Stimulated activated CD8-positive, alpha-beta memory T cell treated with anti-CD3 and anti-CD28 coated beads, Interleukin-12 subunit alpha, Interleukin-12 subunit beta, amount 100 ng/mL, for 24 hours (primary cell): Measurements from ENCODE around the gene SETD3.

Source experiments
- DNase-seq: peaks from one replicate; pipeline ENCODE4 v3.0.0-alpha.2; 2020; ENCODE audit errors: extremely low read depth

Gene SETD3

DNA sequence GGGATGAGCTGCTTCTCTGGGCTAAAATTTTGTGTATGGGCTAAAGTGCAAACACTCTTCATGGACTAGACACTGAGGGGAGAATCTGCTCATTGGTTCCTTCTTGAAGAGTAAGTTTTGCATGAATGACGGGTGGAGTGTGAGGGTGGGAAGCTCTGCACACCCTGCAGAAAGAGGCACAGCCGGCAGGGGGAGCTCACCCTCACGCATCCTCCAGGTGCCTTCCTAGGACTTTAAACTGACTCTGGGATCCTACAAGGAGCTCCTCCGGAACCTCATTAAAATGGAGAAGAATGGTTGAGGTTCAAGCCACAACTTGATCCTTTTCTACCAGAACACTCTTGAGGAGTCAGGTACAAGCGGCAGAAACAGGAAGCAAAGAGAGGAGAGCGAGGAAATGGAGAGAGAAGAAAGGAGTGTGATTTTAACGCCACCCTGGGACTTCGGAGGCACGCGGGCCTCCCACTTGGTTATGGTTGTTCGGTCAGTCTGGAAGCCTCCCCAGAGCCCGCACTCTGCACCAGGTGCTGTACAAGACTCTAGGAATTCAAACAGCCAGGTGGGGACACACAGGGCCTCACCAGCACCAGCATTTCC, 87.5 kb downstream of the SETD3 start:
- DNase-seq: no peak

DNA sequence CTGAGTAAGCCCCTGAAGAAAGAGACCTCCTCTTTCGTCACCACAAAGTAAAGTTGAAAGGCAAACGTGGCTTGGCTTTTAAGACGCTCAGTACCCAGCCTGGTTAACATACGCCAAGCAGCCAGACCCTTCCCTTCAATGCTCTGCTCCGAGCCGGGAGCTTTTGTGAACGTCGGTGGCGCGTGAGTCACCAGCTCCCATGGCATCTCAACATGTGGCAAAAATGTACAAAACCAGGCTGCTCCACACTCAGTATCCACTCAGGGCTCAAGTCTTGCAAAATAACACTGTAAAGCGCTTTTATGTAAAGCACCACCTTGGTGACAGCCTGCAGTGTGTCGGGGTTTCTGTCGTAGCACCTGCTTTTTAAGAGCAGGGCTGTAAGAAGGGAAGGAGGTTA, 89.0 kb downstream of the SETD3 start:
- DNase-seq: no peak

DNA sequence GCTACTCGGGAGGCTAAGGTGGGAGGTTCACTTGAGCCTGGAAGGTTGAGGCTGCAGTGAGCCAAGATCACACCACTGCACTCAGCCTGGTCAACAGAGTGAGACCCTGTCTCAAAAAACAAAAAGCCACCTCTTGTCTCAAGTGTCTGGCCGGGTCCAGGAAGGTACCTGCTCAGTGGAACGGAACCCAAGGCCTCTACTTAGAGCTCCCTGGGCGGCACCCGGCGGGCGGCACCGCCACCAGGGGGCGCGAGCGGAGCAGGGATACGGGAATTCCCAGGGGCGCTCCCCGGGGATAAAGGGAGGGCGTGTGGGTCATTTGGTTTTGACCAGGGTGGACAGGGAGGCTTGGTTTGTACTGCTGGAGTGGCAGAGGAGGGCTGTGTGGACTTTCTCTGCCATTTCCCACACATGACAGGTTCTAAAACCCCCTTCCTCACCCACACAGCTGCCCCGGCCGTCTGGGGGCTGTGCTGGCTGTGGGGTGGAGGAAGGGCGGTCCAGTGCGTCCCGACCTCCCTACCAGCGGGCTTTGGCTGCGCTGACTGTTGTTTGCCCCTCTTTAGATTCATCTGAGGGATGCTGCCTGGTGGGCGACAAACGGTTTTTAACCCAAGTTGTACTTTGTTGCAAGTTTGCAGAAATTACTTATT, 91.4 kb downstream of the SETD3 start:
- DNase-seq: no peak

DNA sequence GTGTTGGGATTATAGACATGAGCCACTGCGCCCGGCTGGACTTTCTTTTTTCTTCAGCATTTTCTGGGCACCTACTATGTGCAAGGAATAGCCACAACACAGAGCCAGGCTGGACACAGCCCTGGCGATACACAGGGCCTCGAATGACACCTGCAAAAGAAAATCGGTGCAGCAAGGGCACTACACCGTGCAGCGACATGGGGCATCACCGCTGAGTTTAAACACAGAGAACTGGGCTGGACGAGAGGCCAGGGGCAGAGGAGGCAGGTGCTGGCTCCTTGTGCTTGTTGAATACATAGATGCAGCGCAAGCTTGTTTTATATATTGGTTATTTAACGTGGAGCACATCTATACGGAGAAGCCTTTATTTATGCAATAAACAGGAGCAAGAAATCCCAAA, 92.4 kb downstream of the SETD3 start:
- no peak for DNase-seq

DNA sequence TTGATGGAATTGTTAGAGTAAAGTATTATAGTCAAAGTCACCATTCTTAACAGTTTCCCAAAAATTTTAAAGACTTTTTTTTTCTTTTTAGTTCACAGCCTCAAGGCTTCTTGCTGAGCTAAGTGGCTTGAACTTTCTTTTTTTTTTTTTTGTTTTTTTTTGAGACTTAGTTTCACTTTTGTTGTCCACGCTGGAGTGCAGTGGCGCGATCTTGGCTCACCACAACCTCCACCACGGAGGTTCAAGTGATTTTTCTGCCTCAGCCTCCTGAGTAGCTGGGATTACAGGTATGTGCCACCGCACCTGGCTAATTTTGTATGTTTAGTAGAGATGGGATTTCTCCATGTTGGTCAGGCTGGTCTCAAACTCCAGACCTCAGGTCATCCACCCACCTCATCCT, 92.8 kb downstream of the SETD3 start:
- DNase-seq: no peak

DNA sequence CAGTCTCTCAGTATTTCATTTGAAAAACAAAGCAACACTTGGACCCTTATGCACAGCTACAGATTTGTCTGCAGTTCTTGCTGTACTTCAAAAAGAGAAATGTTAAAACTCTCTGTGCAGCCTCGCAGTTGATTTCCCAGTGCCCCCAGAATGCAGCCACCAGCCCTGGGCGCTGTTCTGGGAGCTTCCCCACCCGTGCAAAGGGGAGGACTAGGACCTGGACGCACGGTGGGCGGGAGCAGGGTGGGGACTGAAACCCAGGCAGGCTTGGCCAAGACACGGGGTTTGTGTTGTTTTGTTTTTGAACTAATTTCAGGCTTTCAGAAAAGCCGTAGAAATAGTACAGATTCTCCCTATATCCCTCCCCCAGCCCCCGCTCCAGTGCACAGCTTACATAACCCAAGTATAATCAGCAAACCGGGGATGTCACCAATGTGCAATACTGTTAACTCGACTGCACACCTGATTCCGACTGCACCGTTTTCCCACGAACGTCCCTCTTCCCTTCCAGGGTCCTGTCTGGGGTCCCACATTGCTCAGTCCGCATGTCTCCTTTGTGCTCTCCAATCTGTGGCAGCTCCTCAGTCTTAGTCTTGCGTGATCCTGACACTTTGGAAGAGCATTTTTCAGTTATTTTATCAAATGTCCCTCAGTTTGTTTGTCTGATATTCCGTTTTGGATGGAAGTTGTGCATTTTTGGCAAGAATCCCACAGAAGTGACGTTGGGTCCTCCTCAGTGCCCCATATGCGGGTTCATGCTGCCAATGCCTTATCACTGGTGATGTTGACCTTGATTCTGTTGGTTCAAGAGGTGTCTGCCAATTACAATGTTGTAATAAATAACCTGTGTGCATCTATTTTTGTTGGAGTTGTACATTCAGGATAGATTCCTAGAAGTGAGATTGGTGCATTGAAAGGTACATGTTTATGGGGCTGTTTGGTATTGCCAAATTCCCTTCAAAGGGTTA, 95.9 kb downstream of the SETD3 start:
- no peak for DNase-seq

DNA sequence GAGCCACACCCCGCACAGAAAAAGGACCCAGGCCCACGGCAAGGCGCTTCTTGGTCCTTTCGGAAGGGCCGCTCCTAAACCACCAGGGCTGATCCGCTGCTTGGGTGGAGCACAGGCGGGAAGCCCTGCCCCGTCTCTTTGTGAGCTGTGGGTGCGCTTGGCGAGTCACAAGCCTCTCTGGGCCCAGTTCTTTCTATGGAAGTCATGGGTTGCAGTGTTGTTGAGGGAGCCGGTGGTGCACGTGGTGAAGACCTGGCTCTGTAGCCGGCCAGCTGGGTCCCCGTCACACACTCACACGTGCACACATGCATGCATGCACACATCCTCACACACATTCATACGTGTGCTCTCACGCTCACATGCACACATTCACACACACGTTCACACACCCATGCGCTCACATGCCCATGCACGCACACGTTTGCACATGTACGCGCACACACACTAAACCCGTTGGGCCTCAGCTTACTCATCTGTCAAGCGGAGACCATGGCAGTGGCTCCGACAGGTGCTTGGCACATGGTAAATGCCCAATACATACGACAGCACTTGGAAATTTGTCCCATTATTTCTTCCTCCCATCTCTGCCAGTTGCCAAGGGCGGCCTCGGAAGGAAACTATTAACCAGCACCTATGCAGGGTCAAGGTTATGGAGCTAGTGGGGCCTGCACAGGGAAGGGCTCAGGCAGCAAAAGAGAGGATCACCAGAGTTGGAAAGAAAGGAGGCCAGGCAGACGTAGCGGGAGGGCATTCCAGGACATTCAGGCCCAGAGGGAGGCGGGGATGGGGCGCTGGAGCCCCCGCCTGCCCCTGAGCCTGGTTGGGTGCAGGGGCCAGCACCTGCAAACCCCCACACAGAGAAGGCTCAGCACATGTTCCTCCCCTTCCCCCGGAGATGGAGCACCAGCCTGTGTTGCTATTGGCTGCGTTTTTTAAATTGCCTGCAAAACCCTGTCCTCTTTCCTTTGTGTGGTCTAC, 96.9 kb downstream of the SETD3 start:
- no peak for DNase-seq

DNA sequence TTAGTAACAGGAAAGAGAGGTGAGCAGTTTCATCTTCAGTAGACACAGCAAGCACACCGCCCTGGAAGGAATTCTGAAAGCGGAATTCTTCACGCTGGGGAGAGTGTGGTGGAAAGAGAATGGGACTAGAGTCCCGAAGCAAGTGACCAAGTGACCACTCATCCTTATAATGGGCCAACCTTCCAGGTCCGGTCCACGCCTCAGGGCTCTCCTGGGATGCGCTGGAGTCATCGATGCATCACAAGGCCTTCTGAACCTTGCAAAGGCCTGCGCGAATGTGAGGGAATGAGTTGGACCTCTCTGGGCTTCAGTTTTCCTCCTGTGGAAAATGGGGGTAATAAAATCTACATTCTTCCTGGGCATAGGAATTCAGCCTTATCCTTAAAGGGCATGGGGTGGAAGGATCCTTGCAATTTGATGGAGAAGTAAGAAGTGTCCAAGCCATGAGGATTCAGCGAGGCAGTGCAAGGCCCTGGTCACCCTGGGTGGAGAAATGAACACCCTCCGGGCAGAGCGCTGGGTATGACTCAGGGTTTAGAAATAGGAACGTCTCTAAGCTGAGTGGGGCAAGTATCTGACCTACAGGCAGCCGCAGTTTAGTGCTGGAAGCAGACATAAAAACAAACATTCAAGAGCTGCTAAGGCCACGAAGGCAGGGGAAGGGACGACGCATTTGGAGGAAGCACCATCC, 97.7 kb downstream of the SETD3 start:
- DNase-seq: no peak

DNA sequence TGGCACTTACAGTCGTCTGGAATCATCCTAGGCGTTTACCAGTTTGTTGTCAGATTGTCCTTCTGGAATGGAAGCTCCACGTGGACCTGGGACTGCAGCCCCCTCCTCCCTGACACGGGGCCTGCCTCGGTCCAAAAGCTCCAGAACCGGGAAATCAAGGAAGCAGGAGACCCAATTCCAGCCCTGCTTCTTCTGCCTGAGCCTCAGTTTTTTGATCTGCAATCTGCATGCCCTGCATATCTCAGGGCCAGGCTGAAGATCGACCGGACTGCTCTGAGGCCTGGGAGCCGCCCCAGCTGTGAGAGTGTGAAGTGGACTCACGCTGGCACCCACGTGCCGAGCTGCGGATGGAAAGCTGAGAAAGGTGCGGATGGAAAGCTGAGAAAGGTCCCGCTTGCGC, 98.6 kb downstream of the SETD3 start:
- no peak for DNase-seq

DNA sequence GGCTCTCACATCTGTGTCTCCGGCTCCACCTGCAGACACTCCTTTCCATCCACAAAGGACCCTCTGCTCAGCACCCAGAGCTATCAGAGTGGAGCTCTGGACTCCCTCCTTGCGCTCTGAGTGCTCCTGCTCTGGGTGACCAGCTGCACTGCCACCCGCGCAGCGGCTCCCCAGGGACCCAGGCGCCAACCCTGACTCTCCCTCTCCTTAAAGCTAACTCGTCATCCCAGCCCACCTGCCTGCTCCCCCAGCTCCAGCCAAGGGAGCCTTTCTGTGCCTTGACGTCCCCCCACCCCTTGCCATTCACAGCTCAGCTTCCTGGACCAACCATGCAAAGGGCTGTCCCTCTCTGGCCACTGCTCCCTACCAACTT, 99.0 kb downstream of the SETD3 start:
- DNase-seq: no peak

DNA sequence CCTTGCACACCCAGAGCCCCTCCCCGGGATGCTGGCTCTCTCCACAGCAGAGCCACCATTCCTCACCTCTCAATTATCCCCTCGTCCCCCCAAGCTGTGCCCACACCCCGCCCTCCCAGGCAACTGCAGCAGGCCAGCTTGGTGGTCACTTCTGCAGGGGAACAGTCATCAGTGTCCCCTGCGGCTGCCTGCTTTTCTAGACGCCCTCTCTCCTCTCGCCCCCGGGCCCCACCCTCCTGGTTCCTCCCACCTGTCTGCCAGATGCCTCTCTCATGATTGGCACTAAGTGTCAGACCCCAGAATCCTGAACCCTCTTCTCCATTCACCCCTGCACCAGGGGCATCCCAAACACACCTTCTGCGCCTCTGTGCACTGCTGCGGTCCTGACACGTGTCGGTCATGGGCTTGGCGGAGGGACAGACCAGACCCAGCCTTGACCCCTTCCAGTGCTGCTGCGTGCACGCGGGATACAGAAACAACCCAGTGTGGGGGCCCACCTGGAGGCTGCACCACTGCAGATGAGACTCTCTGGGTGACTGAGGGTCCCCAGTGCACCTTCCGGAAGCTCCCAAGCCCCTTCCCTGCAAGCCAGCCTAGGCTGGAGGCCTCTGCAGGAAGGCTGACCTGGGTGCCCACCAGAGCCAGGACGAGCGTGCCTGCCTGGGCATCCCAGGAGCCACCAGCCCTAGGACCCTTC, 99.5 kb downstream of the SETD3 start:
- no peak for DNase-seq

DNA sequence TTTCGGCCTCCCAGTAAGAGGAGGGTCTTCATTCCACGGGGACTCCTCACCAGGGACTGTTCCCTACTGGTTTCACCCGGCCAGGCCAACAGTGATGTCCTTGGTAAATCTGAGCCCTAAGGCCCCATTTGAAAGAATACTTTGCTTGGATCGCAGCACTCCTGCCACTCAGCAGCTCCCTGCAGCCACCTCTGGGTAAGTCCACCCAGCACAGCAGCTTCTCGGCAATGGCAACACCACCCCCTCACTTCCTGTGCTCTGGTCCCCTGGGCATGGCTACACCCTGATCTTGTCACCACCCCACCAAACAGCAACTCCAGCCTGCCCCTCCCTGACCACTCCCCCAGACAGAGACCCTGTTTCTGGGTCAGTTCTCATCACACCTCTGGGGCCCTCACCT, 100.3 kb downstream of the SETD3 start:
- no peak for DNase-seq

DNA sequence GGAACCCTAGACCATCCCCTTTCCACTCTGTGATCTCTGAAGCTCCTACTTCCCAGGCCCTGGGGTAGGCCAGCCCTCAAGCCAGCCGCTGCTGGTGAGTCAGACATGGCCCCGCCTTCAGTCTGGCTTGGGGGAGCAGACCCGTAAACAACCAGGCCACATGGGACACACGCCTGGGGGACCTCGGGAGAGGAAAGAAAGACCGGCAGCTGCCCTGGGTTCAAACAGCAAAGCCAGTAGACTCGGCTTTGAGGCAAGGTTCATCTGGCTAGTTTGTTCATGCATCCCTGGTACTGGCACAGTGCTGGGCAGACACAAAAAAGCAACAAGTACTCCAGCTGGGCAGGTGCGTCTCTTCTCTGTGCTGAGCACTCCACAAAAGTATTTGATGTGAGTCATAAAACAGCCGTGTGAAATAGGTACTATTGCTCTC, 101.9 kb downstream of the SETD3 start:
- no peak for DNase-seq

DNA sequence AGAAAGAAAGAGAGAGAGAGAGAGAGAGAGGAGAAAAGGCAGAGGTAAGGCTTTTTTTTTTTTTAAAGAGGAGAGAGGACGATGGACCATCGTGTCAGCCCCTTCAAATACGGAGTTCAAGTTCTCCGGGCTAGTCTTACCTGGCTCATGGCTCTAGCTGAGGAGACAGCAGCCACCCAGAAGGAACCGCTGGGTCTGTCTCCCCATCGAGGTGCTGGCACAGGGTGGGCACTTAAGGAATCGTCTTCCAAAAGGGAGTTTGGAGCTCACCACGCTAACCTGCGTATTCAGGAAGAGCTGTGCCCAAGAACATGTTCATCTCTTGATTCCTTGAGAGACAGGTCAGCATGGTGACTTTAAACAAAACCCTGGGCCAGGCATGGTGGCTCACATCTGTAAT, 102.7 kb downstream of the SETD3 start:
- DNase-seq: no peak

DNA sequence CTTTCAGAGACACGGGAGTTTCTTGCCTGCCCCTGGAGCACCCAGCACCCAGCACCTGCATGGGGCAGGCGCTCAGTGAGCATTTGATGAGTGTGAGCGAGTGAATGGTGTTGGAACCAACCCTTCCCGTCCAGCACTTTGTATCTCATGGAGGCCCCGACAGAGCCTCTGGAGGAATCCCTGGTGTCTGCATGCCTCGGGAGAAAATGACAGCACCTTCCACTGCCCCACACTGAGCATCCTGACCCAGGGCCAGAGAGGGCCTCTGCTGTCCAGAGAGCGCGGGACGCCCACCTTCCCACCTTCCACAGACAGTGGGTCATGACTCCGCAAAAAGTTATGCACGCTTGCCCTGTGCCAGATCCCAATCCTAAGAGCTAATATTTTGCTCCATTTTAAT, 105.7 kb downstream of the SETD3 start:
- no peak for DNase-seq

DNA sequence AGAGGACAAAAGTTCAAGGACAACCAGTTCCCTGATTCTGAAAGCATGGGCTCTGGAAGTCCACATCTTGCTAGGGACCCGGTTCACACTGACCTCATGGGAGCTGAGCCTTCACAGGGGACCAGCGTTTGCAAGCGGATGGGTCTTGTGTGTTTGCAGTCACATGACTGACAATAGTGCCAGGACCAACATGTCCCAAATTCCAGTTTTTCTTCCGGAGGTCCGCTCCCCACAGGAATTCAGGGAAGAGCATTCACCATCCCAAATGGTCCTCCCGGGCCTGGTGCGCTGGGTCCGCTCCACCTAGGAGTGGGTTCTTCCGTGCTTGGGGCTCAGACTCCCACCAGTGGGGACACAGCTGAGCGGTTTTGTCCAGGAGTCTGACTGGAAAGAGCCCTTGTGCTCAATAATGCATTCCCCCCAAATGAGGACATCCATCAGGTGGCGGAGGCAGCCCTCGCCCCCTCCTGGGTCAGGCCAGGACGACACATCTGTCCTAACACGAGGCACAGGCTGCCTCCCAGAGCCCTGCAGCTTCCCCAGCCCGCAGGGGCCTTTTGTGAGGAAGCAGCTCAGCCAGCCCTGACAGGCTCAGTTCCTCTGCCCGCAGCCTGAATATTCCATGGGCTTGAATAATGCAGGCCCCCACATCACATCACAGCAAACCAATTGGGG, 116.9 kb downstream of the SETD3 start:
- DNase-seq: no peak

DNA sequence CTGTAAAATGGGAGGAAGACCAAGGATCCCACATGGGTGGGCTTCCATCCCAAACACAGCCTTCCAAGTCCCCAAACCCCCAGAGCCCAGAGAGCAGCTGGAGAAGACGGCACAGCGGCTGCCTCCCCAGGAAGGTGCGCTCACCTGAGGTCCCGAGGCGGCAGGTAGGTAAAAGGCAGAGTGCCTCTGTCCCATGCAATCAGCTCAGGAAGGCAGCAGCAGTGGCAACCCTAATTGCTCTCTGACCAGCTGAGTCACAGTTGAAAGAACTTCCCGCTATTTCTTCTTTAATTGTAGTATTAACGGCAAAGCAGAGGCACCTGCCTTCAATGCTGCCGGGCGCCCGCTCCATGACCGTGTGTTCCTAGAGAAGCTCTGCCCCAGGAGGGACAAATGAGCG, 117.6 kb downstream of the SETD3 start:
- no peak for DNase-seq

DNA sequence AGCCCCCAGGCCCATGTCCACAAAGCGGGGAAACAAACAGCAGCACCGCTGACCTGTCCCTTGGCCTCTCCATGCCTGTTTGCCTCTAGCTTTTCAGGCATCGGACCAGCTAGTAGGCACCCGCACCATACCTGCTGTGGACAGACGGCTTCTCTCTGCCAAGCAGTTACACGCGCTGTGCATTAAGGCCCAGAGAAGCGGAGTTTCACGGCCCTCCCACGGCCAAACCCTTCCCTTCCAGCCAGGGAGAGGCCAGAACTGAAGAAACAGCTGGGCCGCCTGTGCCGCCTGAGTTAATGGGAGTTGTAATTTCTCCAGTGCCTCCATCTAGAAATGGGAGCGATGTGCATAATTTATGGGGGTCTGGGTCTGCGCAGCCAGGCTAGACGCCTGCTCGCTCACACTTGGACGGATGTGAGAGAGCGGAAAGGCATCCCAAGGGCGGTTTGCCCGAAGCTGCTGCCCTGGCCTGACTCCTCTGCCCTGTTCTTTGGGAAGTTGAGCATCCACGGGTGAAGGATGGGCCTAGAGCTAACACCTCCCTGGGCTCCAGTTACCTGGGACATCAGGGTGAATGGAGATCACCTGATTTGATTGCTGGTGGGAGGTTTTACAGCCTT, 119.0 kb downstream of the SETD3 start:
- no peak for DNase-seq

DNA sequence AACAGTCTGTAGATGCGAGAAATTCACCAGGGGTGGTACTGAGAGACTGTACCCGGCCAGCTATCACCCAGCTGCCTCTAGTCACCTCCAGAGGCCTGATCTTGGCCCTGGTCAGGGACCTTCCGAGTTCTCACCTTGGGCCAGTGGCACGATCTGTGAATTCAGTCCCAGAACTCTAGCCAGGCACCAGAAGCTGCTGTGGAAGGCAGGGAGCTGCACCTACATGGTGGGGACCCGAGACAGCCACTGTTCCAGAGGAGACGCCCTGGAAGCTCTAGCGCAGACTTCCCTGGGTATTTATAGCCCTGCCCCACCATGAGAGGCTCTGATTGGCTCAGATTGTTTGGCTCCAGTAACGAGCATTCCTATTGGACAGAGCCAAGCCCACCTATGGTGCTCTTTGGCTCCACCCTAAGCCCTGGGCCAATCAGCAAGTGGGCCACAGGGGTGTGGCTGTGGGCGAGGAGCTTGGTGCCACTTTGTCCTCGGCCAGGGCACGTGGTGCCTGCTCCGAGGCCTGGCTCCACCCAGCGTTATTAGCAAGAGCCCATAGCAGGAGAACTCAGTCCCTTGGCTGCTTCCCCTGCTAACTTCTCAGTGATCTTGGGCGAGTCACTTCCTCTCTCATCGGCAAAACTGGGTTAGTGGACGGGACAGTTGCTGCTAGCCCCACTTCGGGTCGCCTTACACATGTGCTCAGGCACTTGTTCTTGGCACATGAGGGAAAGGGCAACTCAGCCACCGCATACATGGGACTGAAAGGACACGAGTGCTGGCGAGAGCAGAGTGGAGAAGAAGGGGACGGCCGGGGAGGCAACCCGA, 119.7 kb downstream of the SETD3 start:
- DNase-seq: no peak
